ENCODE results near the gene RHOBTB1.

- TF ChIP-seq TAF1 (IDR thresholded peaks at IDR 0.05; ENCODE audit: borderline replicate concordance, low read depth, low read length) (no peak), POLR2AphosphoS5 (IDR thresholded peaks at IDR 0.05; ENCODE audit: low read depth, low read length) (no peak), POLR2A (IDR thresholded peaks at IDR 0.05; ENCODE audit: low read depth, low read length) (no peak)
These were observed 29.1 kb upstream of the RHOBTB1 start for GRCh38 chr10:60973086-60973485.

Measured in GM12892 (cell line).